ENCODE results near the gene ASB5.
"Not testable (repeated sequence)": the region's sequence is repeated elsewhere in the genome, so short reads cannot be mapped to it uniquely, and the experiment has no call there.

Gene ASB5

GRCh38 chr4:176292920-176293319 lies 23.9 kb upstream of the ASB5 start:
- no peak for DNase-seq (ENCODE audit: low spot score)
- TF ChIP-seq, protein P1, sequence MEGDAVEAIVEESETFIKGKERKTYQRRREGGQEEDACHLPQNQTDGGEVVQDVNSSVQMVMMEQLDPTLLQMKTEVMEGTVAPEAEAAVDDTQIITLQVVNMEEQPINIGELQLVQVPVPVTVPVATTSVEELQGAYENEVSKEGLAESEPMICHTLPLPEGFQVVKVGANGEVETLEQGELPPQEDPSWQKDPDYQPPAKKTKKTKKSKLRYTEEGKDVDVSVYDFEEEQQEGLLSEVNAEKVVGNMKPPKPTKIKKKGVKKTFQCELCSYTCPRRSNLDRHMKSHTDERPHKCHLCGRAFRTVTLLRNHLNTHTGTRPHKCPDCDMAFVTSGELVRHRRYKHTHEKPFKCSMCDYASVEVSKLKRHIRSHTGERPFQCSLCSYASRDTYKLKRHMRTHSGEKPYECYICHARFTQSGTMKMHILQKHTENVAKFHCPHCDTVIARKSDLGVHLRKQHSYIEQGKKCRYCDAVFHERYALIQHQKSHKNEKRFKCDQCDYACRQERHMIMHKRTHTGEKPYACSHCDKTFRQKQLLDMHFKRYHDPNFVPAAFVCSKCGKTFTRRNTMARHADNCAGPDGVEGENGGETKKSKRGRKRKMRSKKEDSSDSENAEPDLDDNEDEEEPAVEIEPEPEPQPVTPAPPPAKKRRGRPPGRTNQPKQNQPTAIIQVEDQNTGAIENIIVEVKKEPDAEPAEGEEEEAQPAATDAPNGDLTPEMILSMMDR (IDR thresholded peaks at IDR 0.05; ENCODE audit: extremely low read depth, missing control alignments), result no peak

- no peak for DNase-seq (ENCODE audit: low spot score)
- TF ChIP-seq, protein P1 (IDR thresholded peaks at IDR 0.05; ENCODE audit: extremely low read depth, missing control alignments), result no peak
Measured at GRCh38 chr4:176291748-176292147, 22.7 kb upstream of the ASB5 start.

- DNase-seq (ENCODE audit: low spot score), result no peak
Measured at GRCh38 chr4:176290520-176290919, 21.5 kb upstream of the ASB5 start.

GRCh38 chr4:176289561-176289960 lies 20.5 kb upstream of the ASB5 start:
- TF ChIP-seq, protein P1 (IDR thresholded peaks at IDR 0.05; ENCODE audit: extremely low read depth, missing control alignments), result no peak
- no peak for DNase-seq (ENCODE audit: low spot score)

More at GRCh38 chr4:176290520-176290919, 21.5 kb upstream of the ASB5 start:
- TF ChIP-seq, protein P1 (IDR thresholded peaks at IDR 0.05; ENCODE audit: extremely low read depth, missing control alignments), result no peak

GRCh38 chr4:176288020-176288419 lies 19.0 kb upstream of the ASB5 start:
- DNase-seq (ENCODE audit: low spot score), result no peak
- TF ChIP-seq, protein P1 (IDR thresholded peaks at IDR 0.05; ENCODE audit: extremely low read depth, missing control alignments), result no peak

DNA sequence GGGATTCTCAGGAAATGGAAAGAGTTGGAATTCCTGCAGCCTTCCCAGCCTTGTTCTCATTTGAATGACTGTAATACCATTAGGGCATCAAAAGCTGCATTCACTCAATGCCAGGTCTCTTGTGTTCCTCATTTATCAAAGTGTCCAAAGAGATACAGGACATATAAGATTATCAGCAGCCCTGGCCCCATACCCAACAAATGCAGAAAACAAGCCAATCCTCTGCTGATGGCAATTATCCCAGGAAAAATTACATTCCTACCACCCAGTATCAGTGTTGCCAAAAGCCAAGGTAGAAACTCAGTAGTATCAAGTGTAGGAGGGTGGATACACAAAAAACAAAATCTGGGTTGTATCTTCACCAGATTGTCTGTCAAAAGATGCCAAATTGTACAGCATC lies 18.5 kb upstream of the ASB5 start:
- no peak for DNase-seq (ENCODE audit: low spot score)
- TF ChIP-seq, protein P1 (IDR thresholded peaks at IDR 0.05; ENCODE audit: extremely low read depth, missing control alignments), result no peak

DNA sequence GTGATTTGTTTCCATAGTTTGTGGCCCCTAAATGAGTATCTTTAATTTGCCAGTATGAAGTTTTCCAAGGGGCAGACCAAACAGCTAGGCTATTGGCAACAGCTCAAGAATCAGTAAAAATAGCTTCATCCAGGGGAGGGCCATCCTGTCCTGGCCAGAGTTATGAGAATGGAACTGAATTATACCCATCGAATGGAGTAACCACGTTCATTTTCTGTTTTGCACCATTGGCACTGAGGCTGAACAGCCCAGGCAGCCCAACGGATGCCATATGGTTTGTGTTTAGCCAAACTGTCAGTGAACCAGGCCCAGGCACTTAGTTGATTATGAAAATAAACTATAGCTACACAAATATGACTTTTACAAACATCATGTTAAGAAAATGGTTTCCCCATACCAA lies 17.7 kb upstream of the ASB5 start:
- DNase-seq (ENCODE audit: low spot score), result no peak
- TF ChIP-seq, protein P1 (IDR thresholded peaks at IDR 0.05; ENCODE audit: extremely low read depth, missing control alignments), result no peak

- not testable (repeated sequence) for DNase-seq (ENCODE audit: low spot score)
Measured at GRCh38 chr4:176279560-176279959, 10.5 kb upstream of the ASB5 start.

Data from GM20000 (cell line).